ENCODE data around the gene SMARCD1. TPM values are rescaled to one million over a fixed set of nuclear protein-coding genes. Genes with fewer than 3 reads are reported as not detected.

Gene SMARCD1
- total and polyA plus RNA-seq, 2 experiments from 2014 or later, result 124 to 287 TPM

- Histone ChIP-seq H3F3A (replicated peaks; ENCODE audit: low read depth) (no peaks in the 10 kb centered on the region), H3K79me2 (replicated peaks; ENCODE audit: insufficient read depth) (peaks cover 7% of the 10 kb centered on the region; the same call in 1 of the 2 replicates), H3K4me1 (ENCODE audit: insufficient read depth) (no peaks in the 10 kb centered on the region), H4K20me1 (replicated peaks; ENCODE audit: insufficient read depth) (peaks cover 4% of the 10 kb centered on the region; the same call in 1 of the 2 replicates), H2AFZ (no peak overlapping the region), H3K36me3 (ENCODE audit: insufficient read depth) (no peaks in the 10 kb centered on the region), H3K27ac (ENCODE audit: low read depth) (no peak overlapping the region), H3K9me2 (ENCODE audit: insufficient read depth) (no peaks in the 10 kb centered on the region), H3K4me2 (no peak overlapping the region), H3K27me3 (ENCODE audit: insufficient read depth) (no peaks in the 10 kb centered on the region), H3K4me3 (no peak overlapping the region)
- Mint-ChIP-seq H3K4me1 (no peaks in the 10 kb centered on the region), H3K27ac (no peak overlapping the region; the same call in 1 of the 2 replicates), H3K36me3 (ENCODE audit: low read depth) (no peaks in the 10 kb centered on the region; the same call in 2 of the 3 replicates), H3K9me3 (no peaks in the 10 kb centered on the region), H3K27me3 (ENCODE audit: insufficient read depth, low read depth, poor library complexity) (no peaks in the 10 kb centered on the region), H3K4me3 (no peak overlapping the region)
- ATAC-seq (no peak), DNase-seq (ENCODE audit: low spot score) (no peak)
- no peak for TF ChIP-seq ETS1 (IDR thresholded peaks at IDR 0.05)
- no peak for TF ChIP-seq REST (IDR thresholded peaks at IDR 0.05; ENCODE audit: unreplicated experiment)
- no peak for TF ChIP-seq ZNF331 (CRISPR knock-in tag; IDR thresholded peaks at IDR 0.05; ENCODE audit: low read depth)
- TF ChIP-seq POLR2AphosphoS5 (IDR thresholded peaks at IDR 0.05; ENCODE audit: low read depth), result no peak
- TF ChIP-seq JUNB (IDR thresholded peaks at IDR 0.05; ENCODE audit: unreplicated experiment), result no peak
- no peak for TF ChIP-seq EZH2phosphoT487 (IDR thresholded peaks at IDR 0.05; ENCODE audit: unreplicated experiment)
- TF ChIP-seq STAT1 (IDR thresholded peaks at IDR 0.05; ENCODE audit: unreplicated experiment), result no peak
- no peak for TF ChIP-seq CREB1 (CRISPR knock-in tag; IDR thresholded peaks at IDR 0.05; ENCODE audit: low read depth)
- TF ChIP-seq, protein P1, sequence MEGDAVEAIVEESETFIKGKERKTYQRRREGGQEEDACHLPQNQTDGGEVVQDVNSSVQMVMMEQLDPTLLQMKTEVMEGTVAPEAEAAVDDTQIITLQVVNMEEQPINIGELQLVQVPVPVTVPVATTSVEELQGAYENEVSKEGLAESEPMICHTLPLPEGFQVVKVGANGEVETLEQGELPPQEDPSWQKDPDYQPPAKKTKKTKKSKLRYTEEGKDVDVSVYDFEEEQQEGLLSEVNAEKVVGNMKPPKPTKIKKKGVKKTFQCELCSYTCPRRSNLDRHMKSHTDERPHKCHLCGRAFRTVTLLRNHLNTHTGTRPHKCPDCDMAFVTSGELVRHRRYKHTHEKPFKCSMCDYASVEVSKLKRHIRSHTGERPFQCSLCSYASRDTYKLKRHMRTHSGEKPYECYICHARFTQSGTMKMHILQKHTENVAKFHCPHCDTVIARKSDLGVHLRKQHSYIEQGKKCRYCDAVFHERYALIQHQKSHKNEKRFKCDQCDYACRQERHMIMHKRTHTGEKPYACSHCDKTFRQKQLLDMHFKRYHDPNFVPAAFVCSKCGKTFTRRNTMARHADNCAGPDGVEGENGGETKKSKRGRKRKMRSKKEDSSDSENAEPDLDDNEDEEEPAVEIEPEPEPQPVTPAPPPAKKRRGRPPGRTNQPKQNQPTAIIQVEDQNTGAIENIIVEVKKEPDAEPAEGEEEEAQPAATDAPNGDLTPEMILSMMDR (conservative IDR thresholded peaks at IDR 0.05; ENCODE audit: low read depth in 2 of 2), result no peak
- TF ChIP-seq NANOG (IDR thresholded peaks at IDR 0.05; ENCODE audit: borderline replicate concordance), result no peak
- TF ChIP-seq EZH2 (IDR thresholded peaks at IDR 0.05; ENCODE audit: low read depth, unreplicated experiment), result no peak
- TF ChIP-seq, protein P2, sequence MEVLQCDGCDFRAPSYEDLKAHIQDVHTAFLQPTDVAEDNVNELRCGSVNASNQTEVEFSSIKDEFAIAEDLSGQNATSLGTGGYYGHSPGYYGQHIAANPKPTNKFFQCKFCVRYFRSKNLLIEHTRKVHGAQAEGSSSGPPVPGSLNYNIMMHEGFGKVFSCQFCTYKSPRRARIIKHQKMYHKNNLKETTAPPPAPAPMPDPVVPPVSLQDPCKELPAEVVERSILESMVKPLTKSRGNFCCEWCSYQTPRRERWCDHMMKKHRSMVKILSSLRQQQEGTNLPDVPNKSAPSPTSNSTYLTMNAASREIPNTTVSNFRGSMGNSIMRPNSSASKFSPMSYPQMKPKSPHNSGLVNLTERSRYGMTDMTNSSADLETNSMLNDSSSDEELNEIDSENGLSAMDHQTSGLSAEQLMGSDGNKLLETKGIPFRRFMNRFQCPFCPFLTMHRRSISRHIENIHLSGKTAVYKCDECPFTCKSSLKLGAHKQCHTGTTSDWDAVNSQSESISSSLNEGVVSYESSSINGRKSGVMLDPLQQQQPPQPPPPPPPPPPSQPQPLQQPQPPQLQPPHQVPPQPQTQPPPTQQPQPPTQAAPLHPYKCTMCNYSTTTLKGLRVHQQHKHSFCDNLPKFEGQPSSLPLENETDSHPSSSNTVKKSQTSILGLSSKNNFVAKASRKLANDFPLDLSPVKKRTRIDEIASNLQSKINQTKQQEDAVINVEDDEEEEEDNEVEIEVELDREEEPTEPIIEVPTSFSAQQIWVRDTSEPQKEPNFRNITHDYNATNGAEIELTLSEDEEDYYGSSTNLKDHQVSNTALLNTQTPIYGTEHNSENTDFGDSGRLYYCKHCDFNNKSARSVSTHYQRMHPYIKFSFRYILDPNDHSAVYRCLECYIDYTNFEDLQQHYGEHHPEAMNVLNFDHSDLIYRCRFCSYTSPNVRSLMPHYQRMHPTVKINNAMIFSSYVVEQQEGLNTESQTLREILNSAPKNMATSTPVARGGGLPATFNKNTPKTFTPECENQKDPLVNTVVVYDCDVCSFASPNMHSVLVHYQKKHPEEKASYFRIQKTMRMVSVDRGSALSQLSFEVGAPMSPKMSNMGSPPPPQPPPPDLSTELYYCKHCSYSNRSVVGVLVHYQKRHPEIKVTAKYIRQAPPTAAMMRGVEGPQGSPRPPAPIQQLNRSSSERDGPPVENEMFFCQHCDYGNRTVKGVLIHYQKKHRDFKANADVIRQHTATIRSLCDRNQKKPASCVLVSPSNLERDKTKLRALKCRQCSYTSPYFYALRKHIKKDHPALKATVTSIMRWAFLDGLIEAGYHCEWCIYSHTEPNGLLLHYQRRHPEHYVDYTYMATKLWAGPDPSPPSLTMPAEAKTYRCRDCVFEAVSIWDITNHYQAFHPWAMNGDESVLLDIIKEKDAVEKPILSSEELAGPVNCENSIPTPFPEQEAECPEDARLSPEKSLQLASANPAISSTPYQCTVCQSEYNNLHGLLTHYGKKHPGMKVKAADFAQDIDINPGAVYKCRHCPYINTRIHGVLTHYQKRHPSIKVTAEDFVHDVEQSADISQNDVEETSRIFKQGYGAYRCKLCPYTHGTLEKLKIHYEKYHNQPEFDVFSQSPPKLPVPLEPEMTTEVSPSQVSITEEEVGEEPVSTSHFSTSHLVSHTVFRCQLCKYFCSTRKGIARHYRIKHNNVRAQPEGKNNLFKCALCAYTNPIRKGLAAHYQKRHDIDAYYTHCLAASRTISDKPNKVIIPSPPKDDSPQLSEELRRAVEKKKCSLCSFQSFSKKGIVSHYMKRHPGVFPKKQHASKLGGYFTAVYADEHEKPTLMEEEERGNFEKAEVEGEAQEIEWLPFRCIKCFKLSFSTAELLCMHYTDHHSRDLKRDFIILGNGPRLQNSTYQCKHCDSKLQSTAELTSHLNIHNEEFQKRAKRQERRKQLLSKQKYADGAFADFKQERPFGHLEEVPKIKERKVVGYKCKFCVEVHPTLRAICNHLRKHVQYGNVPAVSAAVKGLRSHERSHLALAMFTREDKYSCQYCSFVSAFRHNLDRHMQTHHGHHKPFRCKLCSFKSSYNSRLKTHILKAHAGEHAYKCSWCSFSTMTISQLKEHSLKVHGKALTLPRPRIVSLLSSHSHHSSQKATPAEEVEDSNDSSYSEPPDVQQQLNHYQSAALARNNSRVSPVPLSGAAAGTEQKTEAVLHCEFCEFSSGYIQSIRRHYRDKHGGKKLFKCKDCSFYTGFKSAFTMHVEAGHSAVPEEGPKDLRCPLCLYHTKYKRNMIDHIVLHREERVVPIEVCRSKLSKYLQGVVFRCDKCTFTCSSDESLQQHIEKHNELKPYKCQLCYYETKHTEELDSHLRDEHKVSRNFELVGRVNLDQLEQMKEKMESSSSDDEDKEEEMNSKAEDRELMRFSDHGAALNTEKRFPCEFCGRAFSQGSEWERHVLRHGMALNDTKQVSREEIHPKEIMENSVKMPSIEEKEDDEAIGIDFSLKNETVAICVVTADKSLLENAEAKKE (CRISPR knock-in tag; IDR thresholded peaks at IDR 0.05), result no peak
- no peak for TF ChIP-seq ZNF114 (CRISPR knock-in tag; IDR thresholded peaks at IDR 0.05)
These were observed 35.4 kb downstream of the SMARCD1 start for GRCh38 chr12:50120521-50120920.
